Measurements from ENCODE around the gene DIS3L2.

The DIS3L2 gene

GRCh38 chr2:232246245-232246644 lies 284.7 kb downstream of the DIS3L2 start:
- in situ Hi-C loops (cut with HindIII; ENCODE audit: low sequenced_read_pairs), result no loop called here

- in situ Hi-C loops (cut with HindIII; ENCODE audit: low sequenced_read_pairs), result no loop called here
Measured at GRCh38 chr2:232249096-232249495, 287.6 kb downstream of the DIS3L2 start.

GRCh38 chr2:232250246-232251175 lies 289.0 kb downstream of the DIS3L2 start:
- in situ Hi-C loops (cut with HindIII; ENCODE audit: low sequenced_read_pairs), result no loop called here

- in situ Hi-C loops (cut with HindIII; ENCODE audit: low sequenced_read_pairs), result loop anchor here (5.0 kb wide), 1 partner anchor 33 kb away; no protein-coding TSS in a partner anchor
Measured at GRCh38 chr2:232255033-232255432, 293.5 kb downstream of the DIS3L2 start.

GRCh38 chr2:232260075-232260474 lies 298.6 kb downstream of the DIS3L2 start:
- in situ Hi-C loops (cut with HindIII; ENCODE audit: low sequenced_read_pairs), result no loop called here

- in situ Hi-C loops (cut with HindIII; ENCODE audit: low sequenced_read_pairs), result no loop called here
Measured at GRCh38 chr2:232261776-232262175, 300.3 kb downstream of the DIS3L2 start.

GRCh38 chr2:232263295-232263694 lies 301.8 kb downstream of the DIS3L2 start:
- in situ Hi-C loops (cut with HindIII; ENCODE audit: low sequenced_read_pairs), result no loop called here

- in situ Hi-C loops (cut with HindIII; ENCODE audit: low sequenced_read_pairs), result no loop called here
Measured at GRCh38 chr2:232264081-232264480, 302.6 kb downstream of the DIS3L2 start.

- in situ Hi-C loops (cut with HindIII; ENCODE audit: low sequenced_read_pairs), result no loop called here
Measured at GRCh38 chr2:232265329-232265728, 303.8 kb downstream of the DIS3L2 start.

- in situ Hi-C loops (cut with HindIII; ENCODE audit: low sequenced_read_pairs), result no loop called here
Measured at GRCh38 chr2:232268636-232269165, 307.2 kb downstream of the DIS3L2 start.

- in situ Hi-C loops (cut with HindIII; ENCODE audit: low sequenced_read_pairs), result no loop called here
Measured at GRCh38 chr2:232269867-232270266, 308.4 kb downstream of the DIS3L2 start.

GRCh38 chr2:232273903-232274643 lies 312.6 kb downstream of the DIS3L2 start:
- in situ Hi-C loops (cut with HindIII; ENCODE audit: low sequenced_read_pairs), result no loop called here

GRCh38 chr2:232275670-232276069 lies 314.2 kb downstream of the DIS3L2 start:
- in situ Hi-C loops (cut with HindIII; ENCODE audit: low sequenced_read_pairs), result no loop called here

GRCh38 chr2:232276084-232276732 lies 314.7 kb downstream of the DIS3L2 start:
- in situ Hi-C loops (cut with HindIII; ENCODE audit: low sequenced_read_pairs), result no loop called here

GRCh38 chr2:232276733-232277313 lies 315.3 kb downstream of the DIS3L2 start:
- in situ Hi-C loops (cut with HindIII; ENCODE audit: low sequenced_read_pairs), result no loop called here

- in situ Hi-C loops (cut with HindIII; ENCODE audit: low sequenced_read_pairs), result no loop called here
Measured at GRCh38 chr2:232278534-232278933, 317.0 kb downstream of the DIS3L2 start.

GRCh38 chr2:232280341-232280740 lies 318.8 kb downstream of the DIS3L2 start:
- in situ Hi-C loops (cut with HindIII; ENCODE audit: low sequenced_read_pairs), result no loop called here

GRCh38 chr2:232281858-232282507 lies 320.5 kb downstream of the DIS3L2 start:
- in situ Hi-C loops (cut with HindIII; ENCODE audit: low sequenced_read_pairs), result no loop called here

- in situ Hi-C loops (cut with HindIII; ENCODE audit: low sequenced_read_pairs), result no loop called here
Measured at GRCh38 chr2:232282508-232283055, 321.1 kb downstream of the DIS3L2 start.

Data from endothelial cell of hepatic sinusoid (primary cell).